ENCODE data around the gene VPS37D. TPM values are rescaled to one million over a fixed set of nuclear protein-coding genes. Genes with fewer than 3 reads are reported as not detected.

Gene VPS37D
- total and polyA plus RNA-seq, 2 of the 4 experiments (the other 2 are of a cell fraction) = 2.3 to 3.1 TPM

GRCh38 chr7:73717991-73718405, 50.4 kb downstream of the VPS37D start (continued):
- TF ChIP-seq POLR2A (IDR thresholded peaks at IDR 0.05; ENCODE audit: low read depth, low read length) = 0 out of 2 replicates have a peak, but pooled peaks have one; percentile 40
- TF ChIP-seq USF2 (IDR thresholded peaks at IDR 0.05; ENCODE audit: low read depth, low read length) = no peak
- peak; percentile 85 for TF ChIP-seq FOS (IDR thresholded peaks at IDR 0.05; ENCODE audit: low read depth, low read length)
- TF ChIP-seq CHD1 (IDR thresholded peaks at IDR 0.05; ENCODE audit: low read depth, low read length) = no peak

DNA sequence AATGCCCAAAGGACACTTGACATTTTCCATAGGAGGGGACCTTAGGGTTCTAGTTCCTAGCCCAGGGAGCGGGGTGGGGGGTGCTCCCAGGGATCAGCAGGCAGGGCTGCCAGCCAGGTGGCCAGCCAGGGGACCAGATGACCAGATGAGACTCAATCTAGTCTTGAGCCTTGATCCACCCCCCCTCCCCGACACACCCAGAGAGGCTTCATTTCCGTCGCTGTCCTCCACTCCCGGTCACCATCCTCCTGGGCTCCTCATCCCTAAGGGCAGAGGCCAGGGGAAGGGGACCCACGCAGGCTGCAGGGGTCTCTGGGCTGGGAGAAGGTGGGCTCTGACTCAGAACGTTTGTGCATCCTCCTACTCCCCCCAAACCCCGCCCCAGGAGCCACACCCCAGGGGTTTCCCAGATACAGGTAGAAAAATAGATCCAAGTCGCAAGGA, 50.8 kb downstream of the VPS37D start:
- Histone ChIP-seq H2AK5ac (ENCODE audit: low read depth, low read length) (peak overlapping the region; percentile 95), H2AK9ac (replicated peaks; ENCODE audit: low read depth, low read length, poor library complexity) (peak overlapping the region; percentile 94), H3K27ac (ENCODE audit: insufficient read depth, low read length) (peak overlapping the region; percentile 47; the same call in 1 of the 2 replicates), H3K9me3 (ENCODE audit: control insufficient read depth, insufficient read depth, low read length) (no peaks in the 10 kb centered on the region), H3K4me1 (ENCODE audit: control insufficient read depth, insufficient read depth, low read length) (peaks cover 28% of the 10 kb centered on the region), H3K9ac (ENCODE audit: low read depth, low read length) (peak overlapping the region; percentile 10; the same call in 1 of the 2 replicates), H4K20me1 (ENCODE audit: insufficient read depth, low read length) (peaks cover 47% of the 10 kb centered on the region), H3K56ac (ENCODE audit: extremely low read depth, insufficient read depth, low read length) (no peak overlapping the region), H4K8ac (ENCODE audit: low read depth in 2 of 2, low read length in 2 of 2) (peak overlapping the region in 1 of 2 experiments; percentile 0; a peak in 1 of 4 replicates), H3K36me3 (ENCODE audit: control insufficient read depth, insufficient read depth, low read length) (no peaks in the 10 kb centered on the region; the same call in 1 of the 2 replicates), H3K23ac (ENCODE audit: low read depth, low read length) (peak overlapping the region; percentile 62; the same call in 1 of the 2 replicates), H2BK120ac (ENCODE audit: low read depth, low read length) (peak overlapping the region; percentile 29; the same call in 1 of the 2 replicates), H3K18ac (ENCODE audit: low read depth, low read length) (no peak overlapping the region), H4K91ac (ENCODE audit: insufficient read depth, low read depth, low read length) (peak overlapping the region; percentile 58; the same call in 1 of the 2 replicates), H3K14ac (replicated peaks; ENCODE audit: low read depth, low read length) (peak overlapping the region; percentile 52), H2BK20ac (ENCODE audit: low read depth, low read length) (no peak overlapping the region), H2AFZ (replicated peaks; ENCODE audit: low read length, poor library complexity) (no peak overlapping the region), H3K4me2 (ENCODE audit: low read depth, low read length) (peak overlapping the region; percentile 55), H3K4me3 (ENCODE audit: insufficient read depth, low read depth, low read length) (peak overlapping the region; percentile 65), H2BK15ac (ENCODE audit: low read depth, low read length) (no peak overlapping the region), H3K9me1 (ENCODE audit: insufficient read depth, low read length) (peaks cover 17% of the 10 kb centered on the region), H4K5ac (ENCODE audit: low read depth, low read length) (no peak overlapping the region), H3K79me1 (ENCODE audit: low read depth in 1 of 2, low read length in 2 of 2) (peaks cover 8 to 46% of the 10 kb centered on the region in 2 experiments), H3K27me3 (ENCODE audit: control insufficient read depth, insufficient read depth, low read length) (no peaks in the 10 kb centered on the region), H2BK5ac (ENCODE audit: low read depth, low read length, poor library complexity, severe bottlenecking) (peak overlapping the region; percentile 27), H3K4ac (ENCODE audit: low read depth, low read length) (peak overlapping the region; percentile 62)
- 0 out of 2 replicates have a peak, but pooled peaks have one; percentile 40 for TF ChIP-seq CHD1 (IDR thresholded peaks at IDR 0.05; ENCODE audit: low read depth, low read length)
- no peak for TF ChIP-seq MXI1 (IDR thresholded peaks at IDR 0.05; ENCODE audit: borderline replicate concordance, low read depth, low read length)
- no CpG with 5 or more reads among the region's 9 CpGs for WGBS, 2 experiments (ENCODE audit: extremely low coverage in 2 of 2, insufficient read length in 1 of 2)
- dilution Hi-C loops (cut with HindIII; ENCODE audit: low sequenced_read_pairs, unreplicated experiment) = no loop called here
- ATAC-seq (ENCODE audit: low read depth) (no peak), DNase-seq (no peak)
- in situ Hi-C loops (cut with MboI; ENCODE audit: low sequenced_read_pairs) = no loop called here
- BruUV-seq (replicated peaks) = no TSS peak
- ChIA-PET CTCF (interaction anchor here (1.0 kb wide), 2 partner anchors 17 to 111 kb away, joined by 3 read pairs; no protein-coding TSS in a partner anchor), POLR2A (ENCODE audit: unreplicated experiment) (no interaction called here)
- intact Hi-C loops (cut with micrococcal nuclease) = loop anchor here (5.0 kb wide), 2 partner anchors 36 to 51 kb away; partner anchors contain the start of genes BUD23, DNAJC30 and VPS37D

Data from IMR-90 (cell line).